ENCODE data around the gene CD58. TPM values are rescaled to one million over a fixed set of nuclear protein-coding genes. Genes with fewer than 3 reads are reported as not detected.

Gene CD58
- total RNA-seq, 2 donors from 2014 or later, result 44.2 to 53.2 TPM

GRCh38 chr1:116585886-116586285 lies 15.1 kb upstream of the CD58 start:
- no peak for TF ChIP-seq CTCF (IDR thresholded peaks at IDR 0.05)
- Histone ChIP-seq H3K9me3 (no peaks in the 10 kb centered on the region), H3K4me3 (no peak overlapping the region), H3K27ac (no peak overlapping the region), H3K4me1 (ENCODE audit: control insufficient read depth in 1 of 2, low read depth in 2 of 2) (no peaks in the 10 kb centered on the region), H3K27me3 (replicated peaks; ENCODE audit: insufficient read depth) (no peaks in the 10 kb centered on the region), H3K36me3 (no peaks in the 10 kb centered on the region)
- DNase-seq (ENCODE audit: low spot score) (no peak), ATAC-seq (ENCODE audit: insufficient number of reproducible peaks, low FRiP score, low read depth) (no peak)

- Histone ChIP-seq H3K36me3 (no peaks in the 10 kb centered on the region), H3K9me3 (no peaks in the 10 kb centered on the region), H3K4me3 (no peak overlapping the region), H3K27me3 (replicated peaks; ENCODE audit: insufficient read depth) (no peaks in the 10 kb centered on the region), H3K27ac (no peak overlapping the region), H3K4me1 (ENCODE audit: control insufficient read depth in 1 of 2, low read depth in 2 of 2) (no peaks in the 10 kb centered on the region)
- ATAC-seq (ENCODE audit: insufficient number of reproducible peaks, low FRiP score, low read depth) (no peak), DNase-seq (ENCODE audit: low spot score) (no peak)
- no peak for TF ChIP-seq CTCF (IDR thresholded peaks at IDR 0.05)
These were observed 10.6 kb upstream of the CD58 start for GRCh38 chr1:116581323-116581885.

DNA sequence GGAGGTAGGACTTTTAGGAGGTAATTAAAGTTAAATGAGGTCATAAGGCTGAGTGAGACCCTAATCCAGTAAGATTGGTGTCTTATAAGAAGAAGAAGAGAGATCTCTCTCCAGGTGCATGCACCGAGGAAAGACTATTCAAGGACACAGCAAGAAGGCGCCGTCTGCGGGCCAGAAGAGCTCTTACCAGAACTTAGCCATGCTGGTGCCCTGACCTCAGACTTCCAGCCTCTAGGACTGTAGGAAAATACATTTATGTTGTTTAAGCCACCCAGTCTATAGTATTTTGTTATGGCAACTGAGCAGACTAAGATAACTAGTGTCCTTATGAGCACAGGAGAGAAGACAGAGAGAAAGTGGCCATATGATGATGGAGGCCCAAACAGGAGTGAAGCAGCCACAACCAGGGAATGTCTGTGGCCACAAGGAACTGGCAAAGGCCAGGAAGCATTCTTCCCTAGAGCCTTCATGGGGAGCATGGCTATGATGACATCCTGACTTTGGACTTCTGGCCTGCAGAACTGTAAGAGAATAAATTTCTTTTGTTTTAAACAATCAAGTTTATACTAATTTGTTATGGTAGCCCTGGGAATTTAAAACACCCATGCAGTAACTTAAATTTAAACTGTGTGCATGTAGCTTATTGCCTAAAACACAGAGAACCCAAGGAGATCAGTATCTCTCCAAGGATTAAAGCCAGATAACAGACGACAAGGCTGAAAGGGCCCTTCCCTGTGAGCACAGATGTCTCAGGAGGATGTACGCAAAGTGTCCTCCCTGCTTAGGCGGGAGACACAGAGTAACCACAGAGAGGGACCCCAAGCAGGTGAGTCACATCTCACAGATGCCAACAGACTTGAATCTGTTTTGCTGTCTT lies 9.9 kb upstream of the CD58 start:
- H3K4me1 ChIP-seq (ENCODE audit: control insufficient read depth in 1 of 2, low read depth in 2 of 2), result no peaks in the 10 kb centered on the region
- ATAC-seq (ENCODE audit: insufficient number of reproducible peaks, low FRiP score, low read depth) (no peak), DNase-seq (ENCODE audit: low spot score) (no peak)
- no peak overlapping the region for H3K4me3 ChIP-seq
- no peaks in the 10 kb centered on the region for H3K9me3 ChIP-seq
- no peaks in the 10 kb centered on the region for H3K36me3 ChIP-seq
- H3K27me3 ChIP-seq (replicated peaks; ENCODE audit: insufficient read depth), result no peaks in the 10 kb centered on the region
- TF ChIP-seq CTCF (IDR thresholded peaks at IDR 0.05), result no peak
- H3K27ac ChIP-seq, result no peak overlapping the region

DNA sequence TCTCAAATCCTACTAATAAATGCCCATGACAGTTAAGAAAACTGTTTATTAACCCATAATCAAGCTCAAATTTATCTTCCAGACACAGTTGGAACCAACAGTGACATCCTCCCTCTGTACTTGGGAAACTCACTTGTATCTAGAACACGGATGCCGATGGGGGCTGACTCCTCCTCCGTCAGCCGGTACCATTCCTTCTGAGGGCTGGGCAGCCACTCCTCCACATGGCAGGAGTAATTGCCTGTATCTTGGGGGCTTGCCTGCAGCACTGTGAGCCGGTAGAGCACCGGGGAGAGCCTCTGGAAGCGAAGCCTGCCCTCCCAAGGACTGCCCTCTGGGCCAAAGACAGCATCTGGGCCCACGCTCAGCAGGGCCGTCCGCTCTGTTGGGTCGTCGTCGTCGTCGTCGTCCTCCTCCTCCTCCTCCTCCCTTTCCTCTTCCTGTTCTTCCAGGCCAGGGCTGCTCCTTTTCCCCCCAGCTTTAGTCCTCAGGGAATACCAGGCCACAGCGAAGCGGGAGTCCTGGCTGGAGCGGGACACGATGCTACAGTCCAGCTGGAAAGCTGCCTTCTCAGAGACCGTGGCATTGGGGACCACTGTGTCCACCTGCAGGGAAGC lies 8.5 kb upstream of the CD58 start:
- DNase-seq (ENCODE audit: low spot score), result no peak
- no peak overlapping the region for H3K4me3 ChIP-seq
- H3K36me3 ChIP-seq, result no peaks in the 10 kb centered on the region
- TF ChIP-seq CTCF (IDR thresholded peaks at IDR 0.05), result no peak
- no peaks in the 10 kb centered on the region for H3K27me3 ChIP-seq (replicated peaks; ENCODE audit: insufficient read depth)
- no peak for ATAC-seq (ENCODE audit: insufficient number of reproducible peaks, low FRiP score, low read depth)
- no peak overlapping the region for H3K27ac ChIP-seq
- H3K4me1 ChIP-seq (ENCODE audit: control insufficient read depth in 1 of 2, low read depth in 2 of 2), result peaks cover 0 to 5% of the 10 kb centered on the region in 2 donors
- no peaks in the 10 kb centered on the region for H3K9me3 ChIP-seq

DNA sequence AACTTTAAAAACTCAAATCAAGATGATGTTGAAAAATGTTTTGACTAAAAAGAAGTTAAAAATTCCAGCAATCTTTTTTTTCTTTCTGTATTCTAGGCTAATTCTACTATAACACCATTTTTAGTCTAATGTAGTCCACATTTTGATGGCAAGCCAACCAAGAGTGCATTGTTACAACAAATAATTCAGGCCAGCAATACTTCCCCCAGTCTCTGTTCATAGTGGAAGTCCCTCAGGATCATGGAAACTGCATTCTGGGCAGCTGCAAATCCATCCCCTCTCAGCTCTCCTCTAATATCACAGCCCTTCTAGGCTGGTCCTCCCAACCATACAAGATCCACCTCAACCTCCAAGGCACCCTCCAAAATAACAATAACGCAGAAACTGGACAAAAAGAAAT lies 7.8 kb upstream of the CD58 start:
- ATAC-seq (ENCODE audit: insufficient number of reproducible peaks, low FRiP score, low read depth), result no peak
- no peaks in the 10 kb centered on the region for H3K36me3 ChIP-seq

More for the DNA sequence above, 7.8 kb upstream of the CD58 start:
- peaks cover 0 to 5% of the 10 kb centered on the region in 2 donors for H3K4me1 ChIP-seq (ENCODE audit: control insufficient read depth in 1 of 2, low read depth in 2 of 2)
- no peak overlapping the region for H3K27ac ChIP-seq
- no peak for DNase-seq (ENCODE audit: low spot score)
- no peaks in the 10 kb centered on the region for H3K9me3 ChIP-seq
- H3K27me3 ChIP-seq (replicated peaks; ENCODE audit: insufficient read depth), result no peaks in the 10 kb centered on the region
- no peak overlapping the region for H3K4me3 ChIP-seq
- no peak for TF ChIP-seq CTCF (IDR thresholded peaks at IDR 0.05)
